ENCODE data around the gene TFAP2C.

The TFAP2C gene

GRCh38 chr20:56683077-56683865 is 54.2 kb downstream of the TFAP2C start:
- no peak overlapping the region for H2AFZ ChIP-seq (ENCODE audit: low read depth, low read length)
- H3K4me1 ChIP-seq (ENCODE audit: insufficient read depth, low read length): no peaks in the 10 kb centered on the region
- no peaks in the 10 kb centered on the region for H3K9me3 ChIP-seq (ENCODE audit: low read length)
- H3K4me3 ChIP-seq (ENCODE audit: low read length): no peak overlapping the region
- H3K36me3 ChIP-seq (ENCODE audit: insufficient read depth, low read length): no peaks in the 10 kb centered on the region
- H3K27me3 ChIP-seq (ENCODE audit: insufficient read depth, low read length): no peaks in the 10 kb centered on the region

GRCh38 chr20:56685879-56686278 is 56.8 kb downstream of the TFAP2C start:
- no peak overlapping the region for H2AFZ ChIP-seq (ENCODE audit: low read depth, low read length)
- H3K36me3 ChIP-seq (ENCODE audit: insufficient read depth, low read length): no peaks in the 10 kb centered on the region
- H3K27me3 ChIP-seq (ENCODE audit: insufficient read depth, low read length): peaks cover 4% of the 10 kb centered on the region
- no peaks in the 10 kb centered on the region for H3K4me1 ChIP-seq (ENCODE audit: insufficient read depth, low read length)
- H3K9me3 ChIP-seq (ENCODE audit: low read length): no peaks in the 10 kb centered on the region
- no peak overlapping the region for H3K4me3 ChIP-seq (ENCODE audit: low read length)

GRCh38 chr20:56687061-56687460 is 58.0 kb downstream of the TFAP2C start:
- Histone ChIP-seq H2AFZ (ENCODE audit: low read depth, low read length) (no peak overlapping the region), H3K36me3 (ENCODE audit: insufficient read depth, low read length) (no peaks in the 10 kb centered on the region), H3K4me1 (ENCODE audit: insufficient read depth, low read length) (no peaks in the 10 kb centered on the region), H3K9me3 (ENCODE audit: low read length) (no peaks in the 10 kb centered on the region), H3K27me3 (ENCODE audit: insufficient read depth, low read length) (peaks cover 4% of the 10 kb centered on the region), H3K4me3 (ENCODE audit: low read length) (no peak overlapping the region)

- no peak overlapping the region for H2AFZ ChIP-seq (ENCODE audit: low read depth, low read length)
- no peaks in the 10 kb centered on the region for H3K36me3 ChIP-seq (ENCODE audit: insufficient read depth, low read length)
- H3K27me3 ChIP-seq (ENCODE audit: insufficient read depth, low read length): peaks cover 4% of the 10 kb centered on the region
- no peaks in the 10 kb centered on the region for H3K4me1 ChIP-seq (ENCODE audit: insufficient read depth, low read length)
- H3K4me3 ChIP-seq (ENCODE audit: low read length): no peak overlapping the region
- no peaks in the 10 kb centered on the region for H3K9me3 ChIP-seq (ENCODE audit: low read length)
These were observed 59.0 kb downstream of the TFAP2C start for GRCh38 chr20:56688106-56688505.
